ENCODE data around the gene DGKD. TPM values are rescaled to one million over a fixed set of nuclear protein-coding genes. Genes with fewer than 3 reads are reported as not detected.

Gene DGKD
- polyA plus RNA-seq, 3 donors, result 14.5 to 67.5 (median 16.6) TPM

DNA sequence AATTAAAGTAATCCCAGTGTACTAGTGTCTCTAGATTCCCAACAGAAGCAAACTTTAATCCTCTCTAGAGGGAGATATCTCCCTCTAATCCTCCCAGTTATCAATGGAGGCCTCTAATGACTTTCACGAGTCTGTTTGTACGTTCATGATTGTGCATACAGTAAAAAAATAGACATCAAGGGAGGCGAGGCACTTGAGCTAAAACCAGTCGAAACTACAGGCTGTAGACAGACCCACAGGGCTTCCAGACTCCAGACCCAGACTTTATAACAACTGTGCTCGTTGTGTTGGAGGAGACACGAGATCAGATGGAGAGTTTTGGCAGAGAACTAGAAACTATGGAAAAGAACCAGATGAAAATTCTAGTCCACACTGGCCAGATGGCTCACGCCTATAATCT is 7.0 kb downstream of the DGKD start:
- intact Hi-C loops (cut with micrococcal nuclease), result no loop called here
- H3K27me3 ChIP-seq (ENCODE audit: control insufficient read depth in 2 of 2, insufficient read depth in 2 of 2, low read length in 2 of 2), result no peaks in the 10 kb centered on the region
- H3K4me1 ChIP-seq (ENCODE audit: control insufficient read depth in 1 of 2, insufficient read depth in 2 of 2, low read length in 2 of 2), result peaks cover 32 to 39% of the 10 kb centered on the region in 2 donors
- Mint-ChIP-seq H3K9me3 (no peaks in the 10 kb centered on the region), H3K4me3 (no peak overlapping the region), H3K4me1 (peaks cover 60% of the 10 kb centered on the region), H3K27ac (peak overlapping the region in 5 of 7 donors; percentile 16 to 70 (median 51)), H3K27me3 (ENCODE audit: low read depth in 3 of 3) (peaks cover 0 to 2% (median 0%) of the 10 kb centered on the region in 3 donors), H3K36me3 (peaks cover 22 to 52% of the 10 kb centered on the region in 2 donors)
- H3K27ac ChIP-seq (ENCODE audit: low read depth in 1 of 2, low read length in 2 of 2), result peak overlapping the region in 1 of 2 donors; percentile 14
- WGBS (ENCODE audit: insufficient coverage), result 100% methylated on average over 2 of the region's 7 CpGs
- no peak overlapping the region for H3K4me3 ChIP-seq (replicated peaks in 1 of 3; ENCODE audit: low read depth in 2 of 3, low read length in 3 of 3)
- peaks cover 38% of the 10 kb centered on the region for H4K20me1 ChIP-seq (ENCODE audit: insufficient read depth, low read length)
- H3K9ac ChIP-seq (ENCODE audit: insufficient read depth, low read length, poor library complexity, severe bottlenecking), result no peak overlapping the region
- no peak overlapping the region for H2AFZ ChIP-seq (ENCODE audit: insufficient read depth, low read depth, low read length, poor library complexity, severe bottlenecking)
- TF ChIP-seq, protein P1, sequence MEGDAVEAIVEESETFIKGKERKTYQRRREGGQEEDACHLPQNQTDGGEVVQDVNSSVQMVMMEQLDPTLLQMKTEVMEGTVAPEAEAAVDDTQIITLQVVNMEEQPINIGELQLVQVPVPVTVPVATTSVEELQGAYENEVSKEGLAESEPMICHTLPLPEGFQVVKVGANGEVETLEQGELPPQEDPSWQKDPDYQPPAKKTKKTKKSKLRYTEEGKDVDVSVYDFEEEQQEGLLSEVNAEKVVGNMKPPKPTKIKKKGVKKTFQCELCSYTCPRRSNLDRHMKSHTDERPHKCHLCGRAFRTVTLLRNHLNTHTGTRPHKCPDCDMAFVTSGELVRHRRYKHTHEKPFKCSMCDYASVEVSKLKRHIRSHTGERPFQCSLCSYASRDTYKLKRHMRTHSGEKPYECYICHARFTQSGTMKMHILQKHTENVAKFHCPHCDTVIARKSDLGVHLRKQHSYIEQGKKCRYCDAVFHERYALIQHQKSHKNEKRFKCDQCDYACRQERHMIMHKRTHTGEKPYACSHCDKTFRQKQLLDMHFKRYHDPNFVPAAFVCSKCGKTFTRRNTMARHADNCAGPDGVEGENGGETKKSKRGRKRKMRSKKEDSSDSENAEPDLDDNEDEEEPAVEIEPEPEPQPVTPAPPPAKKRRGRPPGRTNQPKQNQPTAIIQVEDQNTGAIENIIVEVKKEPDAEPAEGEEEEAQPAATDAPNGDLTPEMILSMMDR (IDR thresholded peaks at IDR 0.05), result no peak
- no peaks in the 10 kb centered on the region for H3K9me3 ChIP-seq (replicated peaks in 1 of 2; ENCODE audit: control insufficient read depth in 1 of 2, insufficient read depth in 1 of 2, low read length in 2 of 2)
- H3K36me3 ChIP-seq (replicated peaks in 1 of 2; ENCODE audit: control insufficient read depth in 1 of 2, insufficient read depth in 2 of 2, low read length in 2 of 2), result peaks cover 6 to 17% of the 10 kb centered on the region in 2 donors
- no peak for DNase-seq
- no peak overlapping the region for H3K4me2 ChIP-seq (replicated peaks; ENCODE audit: extremely low read depth, low read length, poor library complexity, severe bottlenecking)
- H3K79me2 ChIP-seq (ENCODE audit: insufficient read depth, low read length), result peaks cover 100% of the 10 kb centered on the region

DNA sequence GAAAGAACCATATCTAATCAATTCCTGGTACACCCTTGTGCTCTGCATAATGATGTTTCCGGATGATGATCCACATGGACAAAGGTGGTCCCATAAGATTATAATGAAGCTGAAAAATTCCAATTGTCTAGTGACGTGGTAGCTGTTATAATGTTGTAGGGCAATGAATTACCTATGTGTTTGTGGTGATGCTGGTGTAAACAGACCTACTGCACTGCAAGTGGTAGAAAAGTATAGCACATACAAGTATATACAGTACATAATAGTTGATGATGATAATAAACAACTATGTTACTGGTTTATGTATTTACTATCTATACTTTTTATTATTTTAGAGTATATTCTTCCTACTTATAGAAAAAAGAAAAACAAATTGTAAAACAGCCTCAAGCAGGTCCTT is 8.4 kb downstream of the DGKD start:
- Histone ChIP-seq H3K9ac (ENCODE audit: insufficient read depth, low read length, poor library complexity, severe bottlenecking) (no peak overlapping the region), H3K4me3 (replicated peaks in 1 of 3; ENCODE audit: low read depth in 2 of 3, low read length in 3 of 3) (no peak overlapping the region), H3K79me2 (ENCODE audit: insufficient read depth, low read length) (peaks cover 100% of the 10 kb centered on the region), H3K4me1 (ENCODE audit: control insufficient read depth in 1 of 2, insufficient read depth in 2 of 2, low read length in 2 of 2) (peaks cover 22 to 38% of the 10 kb centered on the region in 2 donors), H3K27ac (ENCODE audit: low read depth in 1 of 2, low read length in 2 of 2) (no peak overlapping the region), H2AFZ (ENCODE audit: insufficient read depth, low read depth, low read length, poor library complexity, severe bottlenecking) (no peak overlapping the region), H3K36me3 (replicated peaks in 1 of 2; ENCODE audit: control insufficient read depth in 1 of 2, insufficient read depth in 2 of 2, low read length in 2 of 2) (peaks cover 6 to 17% of the 10 kb centered on the region in 2 donors), H3K9me3 (replicated peaks in 1 of 2; ENCODE audit: control insufficient read depth in 1 of 2, insufficient read depth in 1 of 2, low read length in 2 of 2) (no peaks in the 10 kb centered on the region), H3K4me2 (replicated peaks; ENCODE audit: extremely low read depth, low read length, poor library complexity, severe bottlenecking) (no peak overlapping the region), H4K20me1 (ENCODE audit: insufficient read depth, low read length) (peaks cover 52% of the 10 kb centered on the region), H3K27me3 (ENCODE audit: control insufficient read depth in 2 of 2, insufficient read depth in 2 of 2, low read length in 2 of 2) (no peaks in the 10 kb centered on the region)
- no CpG with 5 or more reads among the region's 2 CpGs for WGBS (ENCODE audit: insufficient coverage)
- TF ChIP-seq, protein P1 (IDR thresholded peaks at IDR 0.05), result no peak
- H3K36me3 Mint-ChIP-seq, result peaks cover 19 to 54% of the 10 kb centered on the region in 2 donors
- intact Hi-C loops (cut with micrococcal nuclease), result no loop called here
- no peak overlapping the region for H3K27ac Mint-ChIP-seq
- DNase-seq, result no peak
- H3K4me3 Mint-ChIP-seq, result no peak overlapping the region
- peaks cover 0 to 2% (median 0%) of the 10 kb centered on the region in 3 donors for H3K27me3 Mint-ChIP-seq (ENCODE audit: low read depth in 3 of 3)
- peaks cover 0 to 2% (median 0%) of the 10 kb centered on the region in 7 donors for H3K9me3 Mint-ChIP-seq
- peaks cover 56% of the 10 kb centered on the region for H3K4me1 Mint-ChIP-seq
